MM.1S (cell line): ENCODE measurements around the gene MYLK4.

ENCODE experiments used
- EZH2phosphoT487 ChIP-seq: fragments of 300-600 bp; sonication (generic); IDR thresholded peaks from 2 replicates; pipeline ENCODE4 v1.6.1; 2018; ENCODE audit warnings: antibody characterized with exemption, low read length
- TF ChIP-seq, protein P1 (sequence below): fragments of 300-600 bp; sonication (generic); IDR thresholded peaks from 2 replicates; pipeline ENCODE4 v1.5.1; 2016; ENCODE audit warnings: antibody characterized with exemption, low read length, mixed read lengths

- TF ChIP-seq, protein P1, sequence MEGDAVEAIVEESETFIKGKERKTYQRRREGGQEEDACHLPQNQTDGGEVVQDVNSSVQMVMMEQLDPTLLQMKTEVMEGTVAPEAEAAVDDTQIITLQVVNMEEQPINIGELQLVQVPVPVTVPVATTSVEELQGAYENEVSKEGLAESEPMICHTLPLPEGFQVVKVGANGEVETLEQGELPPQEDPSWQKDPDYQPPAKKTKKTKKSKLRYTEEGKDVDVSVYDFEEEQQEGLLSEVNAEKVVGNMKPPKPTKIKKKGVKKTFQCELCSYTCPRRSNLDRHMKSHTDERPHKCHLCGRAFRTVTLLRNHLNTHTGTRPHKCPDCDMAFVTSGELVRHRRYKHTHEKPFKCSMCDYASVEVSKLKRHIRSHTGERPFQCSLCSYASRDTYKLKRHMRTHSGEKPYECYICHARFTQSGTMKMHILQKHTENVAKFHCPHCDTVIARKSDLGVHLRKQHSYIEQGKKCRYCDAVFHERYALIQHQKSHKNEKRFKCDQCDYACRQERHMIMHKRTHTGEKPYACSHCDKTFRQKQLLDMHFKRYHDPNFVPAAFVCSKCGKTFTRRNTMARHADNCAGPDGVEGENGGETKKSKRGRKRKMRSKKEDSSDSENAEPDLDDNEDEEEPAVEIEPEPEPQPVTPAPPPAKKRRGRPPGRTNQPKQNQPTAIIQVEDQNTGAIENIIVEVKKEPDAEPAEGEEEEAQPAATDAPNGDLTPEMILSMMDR = no peak
- no peak for TF ChIP-seq EZH2phosphoT487
Measured at GRCh38 chr6:2639896-2640295, 110.8 kb downstream of the MYLK4 start.
